ENCODE measurements around the gene CAST.

Gene CAST

GRCh38 chr5:96808868-96809558 lies 146.8 kb downstream of the CAST start:
- in situ Hi-C loops (cut with MboI; ENCODE audit: low sequenced_read_pairs) = no loop called here

- in situ Hi-C loops (cut with MboI; ENCODE audit: low sequenced_read_pairs) = no loop called here
Observed at GRCh38 chr5:96809921-96810320, 147.7 kb downstream of the CAST start.

- in situ Hi-C loops (cut with MboI; ENCODE audit: low sequenced_read_pairs) = no loop called here
Observed at GRCh38 chr5:96812851-96813250, 150.7 kb downstream of the CAST start.

- in situ Hi-C loops (cut with MboI; ENCODE audit: low sequenced_read_pairs) = no loop called here
Observed at GRCh38 chr5:96814041-96814440, 151.9 kb downstream of the CAST start.

- in situ Hi-C loops (cut with MboI; ENCODE audit: low sequenced_read_pairs) = no loop called here
Observed at GRCh38 chr5:96816411-96816939, 154.3 kb downstream of the CAST start.

GRCh38 chr5:96816991-96817390 lies 154.8 kb downstream of the CAST start:
- in situ Hi-C loops (cut with MboI; ENCODE audit: low sequenced_read_pairs) = no loop called here

- in situ Hi-C loops (cut with MboI; ENCODE audit: low sequenced_read_pairs) = no loop called here
Observed at GRCh38 chr5:96817506-96817905, 155.3 kb downstream of the CAST start.

GRCh38 chr5:96818125-96818788 lies 156.1 kb downstream of the CAST start:
- in situ Hi-C loops (cut with MboI; ENCODE audit: low sequenced_read_pairs) = no loop called here

GRCh38 chr5:96819806-96820205 lies 157.6 kb downstream of the CAST start:
- in situ Hi-C loops (cut with MboI; ENCODE audit: low sequenced_read_pairs) = no loop called here

- in situ Hi-C loops (cut with MboI; ENCODE audit: low sequenced_read_pairs) = no loop called here
Observed at GRCh38 chr5:96821260-96821916, 159.2 kb downstream of the CAST start.

GRCh38 chr5:96822686-96823459 lies 160.7 kb downstream of the CAST start:
- in situ Hi-C loops (cut with MboI; ENCODE audit: low sequenced_read_pairs) = no loop called here

GRCh38 chr5:96823900-96824380 lies 161.8 kb downstream of the CAST start:
- in situ Hi-C loops (cut with MboI; ENCODE audit: low sequenced_read_pairs) = no loop called here
